Measurements from ENCODE around the gene CLPSL1.

Gene CLPSL1

GRCh38 chr6:35817515-35817914, 36.7 kb downstream of the CLPSL1 start:
- H3K4me3 ChIP-seq (replicated peaks; ENCODE audit: insufficient read depth, low read length) = no peak overlapping the region
- TF ChIP-seq REST (IDR thresholded peaks at IDR 0.05; ENCODE audit: insufficient replicate concordance, low read depth) (no peak), GABPA (IDR thresholded peaks at IDR 0.05; ENCODE audit: low read depth) (no peak), CTCF (IDR thresholded peaks at IDR 0.05; ENCODE audit: insufficient read depth, low read length) (no peak), SPI1 (IDR thresholded peaks at IDR 0.05; ENCODE audit: borderline replicate concordance, low read depth) (no peak), POLR2AphosphoS5 (IDR thresholded peaks at IDR 0.05; ENCODE audit: low read depth) (no peak)
- DNase-seq (ENCODE audit: low read depth in 1 of 2, low spot score in 1 of 2) = no peak
- no peak overlapping the region for H3K27ac ChIP-seq (replicated peaks)
- no peaks in the 10 kb centered on the region for H3K27me3 ChIP-seq (ENCODE audit: insufficient read depth, poor library complexity, severe bottlenecking)

GRCh38 chr6:35823601-35824000, 42.8 kb downstream of the CLPSL1 start:
- H3K4me3 ChIP-seq (replicated peaks; ENCODE audit: insufficient read depth, low read length) = no peak overlapping the region
- H3K27me3 ChIP-seq (ENCODE audit: insufficient read depth, poor library complexity, severe bottlenecking) = no peaks in the 10 kb centered on the region
- TF ChIP-seq REST (IDR thresholded peaks at IDR 0.05; ENCODE audit: insufficient replicate concordance, low read depth) (no peak), POLR2AphosphoS5 (IDR thresholded peaks at IDR 0.05; ENCODE audit: low read depth) (no peak), SPI1 (IDR thresholded peaks at IDR 0.05; ENCODE audit: borderline replicate concordance, low read depth) (no peak), GABPA (IDR thresholded peaks at IDR 0.05; ENCODE audit: low read depth) (no peak), CTCF (IDR thresholded peaks at IDR 0.05; ENCODE audit: insufficient read depth, low read length) (no peak)
- no peak overlapping the region for H3K27ac ChIP-seq (replicated peaks)
- no peak for DNase-seq (ENCODE audit: low read depth in 1 of 2, low spot score in 1 of 2)

- Histone ChIP-seq H3K27me3 (ENCODE audit: insufficient read depth, poor library complexity, severe bottlenecking) (no peaks in the 10 kb centered on the region), H3K4me3 (replicated peaks; ENCODE audit: insufficient read depth, low read length) (no peak overlapping the region), H3K27ac (replicated peaks) (no peak overlapping the region)
- no peak for DNase-seq (ENCODE audit: low read depth in 1 of 2, low spot score in 1 of 2)
- TF ChIP-seq REST (IDR thresholded peaks at IDR 0.05; ENCODE audit: insufficient replicate concordance, low read depth) = no peak
- TF ChIP-seq SPI1 (IDR thresholded peaks at IDR 0.05; ENCODE audit: borderline replicate concordance, low read depth) = no peak
Observed at GRCh38 chr6:35824552-35825192, 43.9 kb downstream of the CLPSL1 start.
